Suprapubic skin (tissue), 3 donors: ENCODE measurements around the gene FOLH1.

ENCODE experiments used
- EP300 ChIP-seq: sonication (generic); formaldehyde crosslinking; IDR thresholded peaks from one replicate; pipeline ENCODE4 v1.6.1; 2017; ENCODE audit warnings: antibody characterized with exemption
- POLR2A ChIP-seq, 2 donors: fragments of 450-650 bp; IDR thresholded peaks; one replicate each; pipeline ENCODE4 v1.6.1; 2017; ENCODE audit warnings: antibody characterized with exemption in 2 of 2, mild to moderate bottlenecking in 2 of 2, moderate library complexity in 2 of 2
- TF ChIP-seq, protein P1 (sequence below), 2 donors: fragments of 200-600 bp in 1 of 2; fragments of 450-650 bp in 1 of 2; sonication (generic) in 1 of 2; IDR thresholded peaks; one replicate each; pipeline ENCODE4 v1.5.1; 2016 to 2019; ENCODE audit warnings: antibody characterized with exemption in 2 of 2, mild to moderate bottlenecking in 1 of 2, moderate library complexity in 1 of 2

DNA sequence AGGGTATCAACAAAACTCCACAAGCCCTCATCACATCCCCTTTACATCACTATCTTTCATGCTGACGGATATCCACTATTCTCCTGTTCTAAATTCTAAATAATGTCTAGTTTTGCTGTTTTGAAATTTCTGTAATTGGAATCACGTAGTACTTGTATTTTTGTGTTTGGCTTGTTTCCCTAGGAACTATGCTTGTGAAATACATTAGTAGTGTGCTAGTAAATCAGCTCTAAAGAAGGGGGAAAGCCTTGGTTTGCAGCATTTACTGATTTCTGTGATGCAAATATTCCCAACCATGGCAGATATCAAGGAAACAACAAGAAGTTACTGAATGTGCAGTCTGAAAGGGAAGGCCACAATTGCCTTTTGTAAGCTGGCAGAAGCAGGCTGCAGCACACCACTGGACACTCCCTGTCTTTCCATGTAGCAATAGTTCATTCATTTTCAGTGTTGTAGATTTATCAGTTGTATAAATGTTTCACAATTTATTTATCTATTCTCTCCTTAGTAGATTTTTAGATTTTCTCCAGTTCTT lies 4.7 kb upstream of the FOLH1 start:
- TF ChIP-seq POLR2A (IDR thresholded peaks at IDR 0.05): no peak
- no peak for TF ChIP-seq EP300
- TF ChIP-seq, protein P1, sequence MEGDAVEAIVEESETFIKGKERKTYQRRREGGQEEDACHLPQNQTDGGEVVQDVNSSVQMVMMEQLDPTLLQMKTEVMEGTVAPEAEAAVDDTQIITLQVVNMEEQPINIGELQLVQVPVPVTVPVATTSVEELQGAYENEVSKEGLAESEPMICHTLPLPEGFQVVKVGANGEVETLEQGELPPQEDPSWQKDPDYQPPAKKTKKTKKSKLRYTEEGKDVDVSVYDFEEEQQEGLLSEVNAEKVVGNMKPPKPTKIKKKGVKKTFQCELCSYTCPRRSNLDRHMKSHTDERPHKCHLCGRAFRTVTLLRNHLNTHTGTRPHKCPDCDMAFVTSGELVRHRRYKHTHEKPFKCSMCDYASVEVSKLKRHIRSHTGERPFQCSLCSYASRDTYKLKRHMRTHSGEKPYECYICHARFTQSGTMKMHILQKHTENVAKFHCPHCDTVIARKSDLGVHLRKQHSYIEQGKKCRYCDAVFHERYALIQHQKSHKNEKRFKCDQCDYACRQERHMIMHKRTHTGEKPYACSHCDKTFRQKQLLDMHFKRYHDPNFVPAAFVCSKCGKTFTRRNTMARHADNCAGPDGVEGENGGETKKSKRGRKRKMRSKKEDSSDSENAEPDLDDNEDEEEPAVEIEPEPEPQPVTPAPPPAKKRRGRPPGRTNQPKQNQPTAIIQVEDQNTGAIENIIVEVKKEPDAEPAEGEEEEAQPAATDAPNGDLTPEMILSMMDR (IDR thresholded peaks at IDR 0.05): no peak
